Ascending aorta (tissue), 2 donors: Measurements from ENCODE around the gene HS1BP3. TPM values are rescaled to one million over a fixed set of nuclear protein-coding genes. Genes with fewer than 3 reads are reported as not detected.

ENCODE experiments used
- DNase-seq, 2 donors: peaks; one replicate each; pipeline ENCODE4 v3.0.0-alpha.2; 2019; ENCODE audit warnings: low spot score in 2 of 2
- H3K27ac ChIP-seq, 2 donors: fragments of 200-600 bp; sonication (generic); one replicate each; pipeline ENCODE4 v1.5.1; 2016 to 2017; ENCODE audit warnings: mild to moderate bottlenecking in 1 of 2
- H3K27me3 ChIP-seq: fragments of 200-600 bp; sonication (generic); one replicate; pipeline ENCODE4 v1.5.1; 2017
- H3K36me3 ChIP-seq, 2 donors: fragments of 200-600 bp; sonication (generic); one replicate each; pipeline ENCODE4 v1.5.1; 2016
- H3K4me1 ChIP-seq, 2 donors: fragments of 200-600 bp; sonication (generic); one replicate each; pipeline ENCODE4 v1.5.1; 2016 to 2017; ENCODE audit warnings: mild to moderate bottlenecking in 1 of 2
- H3K4me3 ChIP-seq, 2 donors: fragments of 200-600 bp; sonication (generic); one replicate each; pipeline ENCODE4 v1.5.1; 2016 to 2017; ENCODE audit warnings: mild to moderate bottlenecking in 1 of 2
- H3K9me3 ChIP-seq, 2 donors: fragments of 200-600 bp; sonication (generic); one replicate each; pipeline ENCODE4 v1.5.1; 2016
- intact Hi-C: fragments of 100-400 bp; cut with DNase I; formaldehyde crosslinking; loops from one replicate; pipeline ENCODE4 v1.15.1; 2023
- total RNA-seq: library from RNA; depleted of rRNA; stranded (reverse); fragments of >200 nt; gene quantifications from one replicate; pipeline ENCODE4 v1.1.0, GENCODE V29; 2016
- TF ChIP-seq, protein P1 (sequence below), 3 experiments: fragments of 200-600 bp in 2 of 3; fragments of 450-650 bp in 1 of 3; sonication (generic) in 2 of 3; IDR thresholded peaks; one replicate each; pipeline ENCODE4 v1.5.1; 2016 to 2019; ENCODE audit warnings: antibody characterized with exemption in 3 of 3, mild to moderate bottlenecking in 1 of 3, moderate library complexity in 1 of 3

The HS1BP3 gene
- total RNA-seq, 1 donor from 2014 or later: 40.0 TPM

- DNase-seq: no peak
- intact Hi-C loops: no loop called here
- no peak overlapping the region for H3K4me3 ChIP-seq
- H3K27ac ChIP-seq: peak overlapping the region; percentile 83 to 95
- peaks cover 20 to 33% of the 10 kb centered on the region in 2 donors for H3K4me1 ChIP-seq
- no peaks in the 10 kb centered on the region for H3K27me3 ChIP-seq
- no peaks in the 10 kb centered on the region for H3K9me3 ChIP-seq
- TF ChIP-seq, protein P1, sequence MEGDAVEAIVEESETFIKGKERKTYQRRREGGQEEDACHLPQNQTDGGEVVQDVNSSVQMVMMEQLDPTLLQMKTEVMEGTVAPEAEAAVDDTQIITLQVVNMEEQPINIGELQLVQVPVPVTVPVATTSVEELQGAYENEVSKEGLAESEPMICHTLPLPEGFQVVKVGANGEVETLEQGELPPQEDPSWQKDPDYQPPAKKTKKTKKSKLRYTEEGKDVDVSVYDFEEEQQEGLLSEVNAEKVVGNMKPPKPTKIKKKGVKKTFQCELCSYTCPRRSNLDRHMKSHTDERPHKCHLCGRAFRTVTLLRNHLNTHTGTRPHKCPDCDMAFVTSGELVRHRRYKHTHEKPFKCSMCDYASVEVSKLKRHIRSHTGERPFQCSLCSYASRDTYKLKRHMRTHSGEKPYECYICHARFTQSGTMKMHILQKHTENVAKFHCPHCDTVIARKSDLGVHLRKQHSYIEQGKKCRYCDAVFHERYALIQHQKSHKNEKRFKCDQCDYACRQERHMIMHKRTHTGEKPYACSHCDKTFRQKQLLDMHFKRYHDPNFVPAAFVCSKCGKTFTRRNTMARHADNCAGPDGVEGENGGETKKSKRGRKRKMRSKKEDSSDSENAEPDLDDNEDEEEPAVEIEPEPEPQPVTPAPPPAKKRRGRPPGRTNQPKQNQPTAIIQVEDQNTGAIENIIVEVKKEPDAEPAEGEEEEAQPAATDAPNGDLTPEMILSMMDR (IDR thresholded peaks at IDR 0.05): no peak
- no peaks in the 10 kb centered on the region for H3K36me3 ChIP-seq
These were observed 1.2 kb upstream of the HS1BP3 start for GRCh38 chr2:20652141-20652540.

- peak overlapping the region; percentile 83 to 95 for H3K27ac ChIP-seq
These were observed 817 bp upstream of the HS1BP3 start for GRCh38 chr2:20651731-20652099.

DNA sequence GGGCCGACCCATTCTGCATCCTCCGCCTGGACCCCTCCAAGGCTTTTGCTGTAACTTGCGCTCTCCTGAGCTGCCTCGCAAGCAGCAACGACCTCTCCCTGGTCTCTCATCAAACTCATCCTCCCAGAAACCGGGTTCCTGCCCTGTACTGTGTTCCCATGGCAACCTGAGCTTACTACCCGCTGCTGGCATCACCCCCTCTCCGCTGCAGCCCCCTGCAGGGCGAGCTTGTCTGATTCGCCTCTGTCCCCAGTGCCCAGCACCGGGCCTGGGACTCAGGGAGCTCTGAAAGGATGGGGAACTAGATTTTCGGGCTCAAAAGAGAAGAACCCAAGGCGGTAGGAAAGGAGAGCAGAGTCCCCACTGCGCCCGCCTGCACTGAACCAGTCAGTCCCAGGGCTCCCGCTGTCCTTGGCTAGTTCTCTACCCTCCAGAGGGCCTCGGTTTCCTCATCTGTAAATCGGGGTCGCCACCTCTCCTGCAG is 463 bp downstream of the HS1BP3 start:
- Histone ChIP-seq H3K36me3 (peaks cover 5 to 14% of the 10 kb centered on the region in 2 donors), H3K27ac (peak overlapping the region; percentile 83 to 95), H3K27me3 (no peaks in the 10 kb centered on the region), H3K4me3 (peak overlapping the region; percentile 69 to 100), H3K9me3 (no peaks in the 10 kb centered on the region), H3K4me1 (peaks cover 20 to 33% of the 10 kb centered on the region in 2 donors)
- peak in 1 of 2 donors; percentile 69 for DNase-seq
- TF ChIP-seq, protein P1 (IDR thresholded peaks at IDR 0.05): no peak
- intact Hi-C loops: no loop called here

More at GRCh38 chr2:20651731-20652099, 817 bp upstream of the HS1BP3 start:
- Histone ChIP-seq H3K36me3 (peaks cover 0 to under 1% of the 10 kb centered on the region in 2 donors), H3K4me3 (peak overlapping the region; percentile 69 to 100), H3K27me3 (no peaks in the 10 kb centered on the region), H3K4me1 (peaks cover 20 to 33% of the 10 kb centered on the region in 2 donors), H3K9me3 (no peaks in the 10 kb centered on the region)
- intact Hi-C loops: loop anchor here (1.0 kb wide), 2 partner anchors 15 to 300 kb away; no protein-coding TSS in a partner anchor
- TF ChIP-seq, protein P1 (IDR thresholded peaks at IDR 0.05): no peak
- DNase-seq: no peak

- H3K9me3 ChIP-seq: no peaks in the 10 kb centered on the region
- peak overlapping the region; percentile 83 to 95 for H3K27ac ChIP-seq
- H3K27me3 ChIP-seq: no peaks in the 10 kb centered on the region
- DNase-seq: no peak
- TF ChIP-seq, protein P1 (IDR thresholded peaks at IDR 0.05): no peak
- peaks cover 20 to 33% of the 10 kb centered on the region in 2 donors for H3K4me1 ChIP-seq
- H3K36me3 ChIP-seq: peaks cover 9 to 18% of the 10 kb centered on the region in 2 donors
- intact Hi-C loops: loop anchor here (10.0 kb wide), 1 partner anchor 595 kb away; the partner anchor contains the start of gene LAPTM4A
- H3K4me3 ChIP-seq: peak overlapping the region; percentile 69 to 100
These were observed 922 bp downstream of the HS1BP3 start for GRCh38 chr2:20649976-20650375.

DNA sequence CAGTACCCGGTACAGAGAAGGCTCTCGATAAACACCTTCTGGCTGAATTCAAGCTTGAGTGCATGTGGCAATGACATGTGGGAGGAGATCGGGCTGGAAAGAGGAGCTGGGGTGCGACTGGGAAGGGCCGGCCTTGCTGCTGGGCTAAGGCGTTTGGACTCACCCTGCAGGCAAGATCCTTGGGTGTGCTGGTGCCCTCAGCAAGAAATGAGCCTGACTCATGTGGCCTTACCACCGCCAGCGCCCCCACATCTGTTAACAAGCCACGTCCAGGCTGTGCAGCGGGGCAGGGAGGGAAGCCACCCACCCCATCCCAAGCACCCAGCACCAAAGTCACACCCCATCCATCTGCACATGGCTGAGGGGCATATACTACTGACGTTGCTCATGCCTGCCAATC is 1.3 kb downstream of the HS1BP3 start:
- peaks cover 13 to 22% of the 10 kb centered on the region in 2 donors for H3K36me3 ChIP-seq
- H3K27me3 ChIP-seq: no peaks in the 10 kb centered on the region
- H3K27ac ChIP-seq: peak overlapping the region; percentile 83 to 95
- H3K9me3 ChIP-seq: no peaks in the 10 kb centered on the region
- TF ChIP-seq, protein P1 (IDR thresholded peaks at IDR 0.05): no peak
- intact Hi-C loops: loop anchor here (10.0 kb wide), 1 partner anchor 595 kb away; the partner anchor contains the start of gene LAPTM4A
- H3K4me3 ChIP-seq: peak overlapping the region; percentile 69 to 100
- peaks cover 20 to 33% of the 10 kb centered on the region in 2 donors for H3K4me1 ChIP-seq
- peak in 1 of 2 donors; percentile 74 for DNase-seq
